Trophoblast cell (in vitro differentiated cells and primary cell): ENCODE data around the gene TPSAB1. TPM values are rescaled to one million over a fixed set of nuclear protein-coding genes. Genes with fewer than 3 reads are reported as not detected.
"Not testable (repeated sequence)": the region's sequence is repeated elsewhere in the genome, so short reads cannot be mapped to it uniquely, and the experiment has no call there.

ENCODE experiments used
- DNase-seq, 2 donors: peaks; one replicate each; pipeline ENCODE4 v3.0.0-alpha.2; 2016
- H2AFZ ChIP-seq: 2 replicates; pipeline ENCODE4 v1.6.1; 2013; ENCODE audit warnings: low read length, moderate library complexity, mild to moderate bottlenecking; ENCODE audit not compliant: insufficient read depth, poor library complexity
- H2AK5ac ChIP-seq: 2 replicates; pipeline ENCODE4 v1.6.1; 2013; ENCODE audit warnings: mild to moderate bottlenecking, low read length
- H2BK120ac ChIP-seq: 2 replicates; pipeline ENCODE4 v1.6.1; 2013; ENCODE audit warnings: low read length, mild to moderate bottlenecking, moderate library complexity; ENCODE audit not compliant: insufficient read depth, poor library complexity
- H2BK12ac ChIP-seq: 2 replicates; pipeline ENCODE4 v1.6.1; 2013; ENCODE audit warnings: mild to moderate bottlenecking, low read length, moderate library complexity
- H2BK5ac ChIP-seq: 2 replicates; pipeline ENCODE4 v1.6.1; 2013; ENCODE audit warnings: low read length, low read depth, moderate library complexity, mild to moderate bottlenecking; ENCODE audit not compliant: poor library complexity
- H3K14ac ChIP-seq: 2 replicates; pipeline ENCODE4 v1.6.1; 2013; ENCODE audit warnings: mild to moderate bottlenecking, low read length
- H3K18ac ChIP-seq: 2 replicates; pipeline ENCODE4 v1.6.1; 2013; ENCODE audit warnings: mild to moderate bottlenecking, low read length
- H3K23ac ChIP-seq: 2 replicates; pipeline ENCODE4 v1.6.1; 2013; ENCODE audit warnings: low read length
- H3K27ac ChIP-seq: 2 replicates; pipeline ENCODE4 v1.5.1; 2013; ENCODE audit warnings: low read depth, mild to moderate bottlenecking, inconsistent platforms, low read length, moderate library complexity
- H3K27me3 ChIP-seq: 2 replicates; pipeline ENCODE4 v1.6.1; 2013; ENCODE audit warnings: inconsistent platforms, mild to moderate bottlenecking, low read length, moderate library complexity; ENCODE audit not compliant: insufficient read depth
- H3K36me3 ChIP-seq, 2 experiments: 1 replicate in 1 of 2; 2 replicates in 1 of 2; pipeline ENCODE4 v1.6.1; 2013; ENCODE audit warnings: low read length in 2 of 2, mild to moderate bottlenecking in 2 of 2, moderate library complexity in 1 of 2; ENCODE audit not compliant: insufficient read depth in 2 of 2, control insufficient read depth in 1 of 2
- H3K4ac ChIP-seq: 2 replicates; pipeline ENCODE4 v1.6.1; 2013; ENCODE audit warnings: low read depth, mild to moderate bottlenecking, low read length, moderate library complexity
- H3K4me1 ChIP-seq, 2 experiments: 1 replicate in 1 of 2; 2 replicates in 1 of 2; pipeline ENCODE4 v1.6.1; 2013; ENCODE audit warnings: low read length in 2 of 2, mild to moderate bottlenecking in 2 of 2, moderate library complexity in 1 of 2; ENCODE audit not compliant: insufficient read depth in 2 of 2, control insufficient read depth in 1 of 2
- H3K4me2 ChIP-seq: 2 replicates; pipeline ENCODE4 v1.6.1; 2013; ENCODE audit warnings: inconsistent platforms, mild to moderate bottlenecking, low read length, moderate library complexity
- H3K4me3 ChIP-seq: 2 replicates; pipeline ENCODE4 v1.5.1; 2013; ENCODE audit warnings: mild to moderate bottlenecking, low read depth, low read length, inconsistent platforms
- H3K79me1 ChIP-seq: one replicate; pipeline ENCODE4 v1.6.1; 2013; ENCODE audit warnings: low read length
- H3K79me2 ChIP-seq: 2 replicates; pipeline ENCODE4 v1.6.1; 2013; ENCODE audit warnings: low read length, mild to moderate bottlenecking; ENCODE audit not compliant: control insufficient read depth, insufficient read depth, poor library complexity
- H3K9ac ChIP-seq: 2 replicates; pipeline ENCODE4 v1.6.1; 2013; ENCODE audit warnings: mild to moderate bottlenecking, low read length
- H3K9me3 ChIP-seq: 2 replicates; pipeline ENCODE4 v1.6.1; 2013; ENCODE audit warnings: low read depth, mild to moderate bottlenecking, control low read depth, inconsistent platforms, low read length; ENCODE audit not compliant: insufficient read depth
- H4K12ac ChIP-seq: 2 replicates; pipeline ENCODE4 v1.6.1; 2013; ENCODE audit warnings: low read depth, mild to moderate bottlenecking, low read length, moderate library complexity
- H4K8ac ChIP-seq: 2 replicates; pipeline ENCODE4 v1.6.1; 2013; ENCODE audit warnings: low read depth, mild to moderate bottlenecking, low read length, moderate library complexity
- H4K91ac ChIP-seq: one replicate; pipeline ENCODE4 v1.6.1; 2013; ENCODE audit warnings: low read depth, mild to moderate bottlenecking, low read length, moderate library complexity
- WGBS: extraction: QIAGEN DNeasy Blood & Tissue Kit; methylation state at CpG from one replicate; pipeline ENCODE4 v1.1.7; 2013; ENCODE audit warnings: missing lambda C conversion rate; ENCODE audit not compliant: insufficient read length, insufficient coverage; ENCODE audit errors: extremely low coverage; 5-methylcytosine and 5-hydroxymethylcytosine counted together
- polyA plus RNA-seq: library from polyadenylated mRNA; stranded (reverse); fragments of 200-250 nt; gene quantifications from 2 replicates; pipeline ENCODE4 v1.2.3, GENCODE V29; 2013

The TPSAB1 gene
- polyA plus RNA-seq, result not detected in 2 replicates

DNA sequence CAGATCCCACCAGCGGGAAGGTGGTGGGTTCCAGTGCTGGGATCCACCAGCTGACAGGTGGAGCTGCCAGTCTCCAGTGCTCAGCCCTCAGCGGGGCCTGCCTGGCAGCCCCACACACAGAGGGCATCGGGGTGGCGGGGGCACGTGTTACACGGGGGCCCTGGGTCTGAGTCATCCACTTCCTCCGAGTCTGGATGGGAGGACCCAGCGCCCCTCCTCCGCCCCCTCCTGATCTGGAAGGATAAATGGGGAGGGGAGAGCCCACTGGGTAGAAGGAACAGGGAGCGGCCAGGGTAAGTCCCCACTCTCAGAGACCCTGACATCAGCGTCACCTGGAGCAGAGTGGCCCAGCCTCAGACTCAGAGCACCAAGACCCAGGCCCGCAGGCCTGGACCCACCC, at the start of gene TPSAB1:
TSS of gene TPSAB1 (plus strand) at position 270 of the 400 bp plus-strand sequence. CDS start 234 bp downstream, outside the sequence.
- H3K23ac ChIP-seq, H3K14ac ChIP-seq, H3K79me1 ChIP-seq, H3K27me3 ChIP-seq, H2AK5ac ChIP-seq, H4K12ac ChIP-seq, H2BK12ac ChIP-seq, DNase-seq, H3K9me3 ChIP-seq, H4K91ac ChIP-seq, H3K36me3 ChIP-seq, H3K18ac ChIP-seq, H3K4me3 ChIP-seq, H3K4me2 ChIP-seq, H3K27ac ChIP-seq, H3K9ac ChIP-seq, H3K79me2 ChIP-seq, H4K8ac ChIP-seq, H3K4ac ChIP-seq, H2BK120ac ChIP-seq, H2BK5ac ChIP-seq, H2AFZ ChIP-seq, H3K4me1 ChIP-seq: not testable (repeated sequence)
- no CpG with 5 or more reads among the region's 12 CpGs for WGBS

DNA sequence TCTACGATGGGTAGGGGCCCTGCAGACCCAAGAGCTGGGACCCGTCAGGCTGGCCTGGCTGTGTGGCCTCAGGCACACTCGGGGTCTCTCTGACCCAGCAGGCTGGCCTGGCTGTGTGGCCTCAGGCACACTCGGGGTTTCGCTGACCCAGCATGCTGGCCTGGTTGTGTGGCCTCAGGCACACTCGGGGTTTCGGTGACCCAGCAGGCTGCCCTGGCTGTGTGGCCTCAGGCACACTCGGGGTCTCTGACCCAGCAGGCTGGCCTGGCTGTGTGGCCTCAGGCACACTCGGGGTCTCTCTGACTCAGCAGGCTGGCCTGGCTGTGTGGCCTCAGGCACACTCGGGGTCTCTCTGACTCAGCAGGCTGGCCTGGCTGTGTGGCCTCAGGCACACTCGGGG, 49.7 kb upstream of the TPSAB1 start:
- H3K79me1 ChIP-seq, H3K9ac ChIP-seq, H3K79me2 ChIP-seq, H2BK120ac ChIP-seq, H2BK12ac ChIP-seq, H2BK5ac ChIP-seq, H3K4ac ChIP-seq, H4K8ac ChIP-seq, H3K9me3 ChIP-seq, H3K23ac ChIP-seq, H2AK5ac ChIP-seq, H4K12ac ChIP-seq, H3K4me1 ChIP-seq, H3K18ac ChIP-seq, H3K27me3 ChIP-seq, H4K91ac ChIP-seq, H3K4me3 ChIP-seq, H2AFZ ChIP-seq, H3K4me2 ChIP-seq, H3K14ac ChIP-seq, H3K36me3 ChIP-seq: not testable (repeated sequence)
- peak; percentile 23 to 60 for DNase-seq
- peak overlapping the region; percentile 27 for H3K27ac ChIP-seq
- no CpG with 5 or more reads among the region's 11 CpGs for WGBS

DNA sequence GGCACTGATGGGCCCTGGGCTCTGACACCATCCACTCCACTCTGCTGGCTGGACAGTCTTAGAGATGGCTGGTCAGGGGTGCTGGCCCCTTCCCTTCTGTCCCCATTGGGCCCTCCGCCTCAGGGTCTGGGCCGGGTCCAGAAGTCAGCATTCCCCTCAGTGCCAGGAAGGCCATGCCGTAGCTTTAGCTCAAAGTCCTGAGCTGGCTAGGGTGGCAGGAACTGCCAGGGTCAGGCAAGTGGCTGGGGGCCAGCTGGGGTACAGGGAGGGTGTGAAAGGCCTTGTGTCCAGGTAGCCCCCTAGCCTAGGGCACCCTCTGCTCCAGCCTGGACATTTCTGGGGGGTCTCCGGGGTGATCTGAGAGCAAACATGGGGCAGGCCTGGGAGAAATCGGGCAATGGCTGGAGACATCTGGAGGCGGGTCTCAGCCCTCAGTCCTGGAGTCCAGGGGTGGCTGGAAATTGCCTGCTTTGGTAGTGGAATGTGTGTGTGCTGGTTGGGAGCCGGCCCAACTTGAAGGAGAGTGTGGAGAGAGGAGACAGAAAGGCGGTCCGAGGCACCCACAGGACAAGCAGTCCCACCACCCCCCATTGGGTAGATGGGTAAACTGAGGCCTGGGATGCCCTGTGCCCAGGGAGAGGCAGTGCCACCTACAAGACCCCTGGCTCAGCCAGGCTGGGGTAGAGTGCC, 48.0 kb upstream of the TPSAB1 start:
- Histone ChIP-seq H3K18ac (no peak overlapping the region), H3K27ac (no peak overlapping the region), H3K9me3 (peaks cover 1% of the 10 kb centered on the region), H3K4me1 (peaks cover 2 to 3% of the 10 kb centered on the region in 2 experiments), H3K36me3 (no peaks in the 10 kb centered on the region), H4K8ac (no peak overlapping the region), H3K79me1 (peaks cover 2% of the 10 kb centered on the region), H2BK120ac (no peak overlapping the region), H2BK5ac (no peak overlapping the region), H2BK12ac (no peak overlapping the region), H2AK5ac (no peak overlapping the region), H3K9ac (no peak overlapping the region), H3K4me2 (no peak overlapping the region), H3K4me3 (no peak overlapping the region), H4K91ac (no peak overlapping the region), H3K14ac (no peak overlapping the region), H2AFZ (no peak overlapping the region), H4K12ac (no peak overlapping the region), H3K23ac (no peak overlapping the region), H3K79me2 (no peaks in the 10 kb centered on the region), H3K27me3 (no peaks in the 10 kb centered on the region), H3K4ac (no peak overlapping the region)
- peak in 1 of 2 donors; percentile 26 for DNase-seq
- WGBS, result no CpG with 5 or more reads among the region's 9 CpGs

DNA sequence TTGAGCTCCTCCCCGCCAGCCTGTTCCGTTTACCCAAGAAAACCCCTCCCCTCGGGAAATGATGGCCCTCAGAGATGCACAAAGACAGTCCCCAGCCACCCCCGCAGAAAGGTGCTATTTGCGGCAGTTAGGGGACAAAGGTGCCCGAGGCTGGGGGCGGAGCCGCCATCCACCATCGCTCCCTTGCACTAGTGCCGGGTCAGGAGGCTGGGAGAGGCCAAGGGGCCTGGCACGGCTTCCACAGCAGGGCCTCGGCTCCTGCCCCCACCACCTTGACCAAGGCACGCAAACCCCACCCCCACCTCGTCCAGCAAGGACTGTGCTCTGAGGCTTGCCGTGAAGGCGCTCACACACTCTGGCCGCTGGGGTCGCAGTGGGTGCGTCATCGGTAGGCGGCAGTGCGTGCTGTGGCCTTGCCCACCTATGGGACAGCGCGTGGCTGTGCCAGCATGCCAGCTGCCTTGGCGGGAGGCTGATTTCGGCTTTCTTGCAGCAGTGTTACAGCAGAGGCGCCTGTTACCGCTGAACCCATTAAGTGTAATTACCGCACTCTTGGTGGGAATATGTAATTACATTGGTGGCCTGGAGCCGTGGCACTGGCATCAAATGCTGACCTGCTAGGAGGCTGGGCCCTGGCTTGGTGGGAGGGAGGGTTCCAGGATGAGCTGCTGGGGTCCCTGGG, 47.2 kb upstream of the TPSAB1 start:
- Histone ChIP-seq H2AFZ (no peak overlapping the region), H3K79me1 (peaks cover 2% of the 10 kb centered on the region), H3K4me1 (peaks cover 2 to 3% of the 10 kb centered on the region in 2 experiments), H3K23ac (no peak overlapping the region), H2BK5ac (no peak overlapping the region), H3K27me3 (no peaks in the 10 kb centered on the region), H4K91ac (no peak overlapping the region), H4K12ac (no peak overlapping the region), H2AK5ac (no peak overlapping the region), H3K79me2 (no peaks in the 10 kb centered on the region), H3K4me3 (no peak overlapping the region), H2BK120ac (no peak overlapping the region), H4K8ac (no peak overlapping the region), H3K18ac (no peak overlapping the region), H3K27ac (no peak overlapping the region), H2BK12ac (no peak overlapping the region), H3K14ac (no peak overlapping the region), H3K4ac (no peak overlapping the region), H3K9me3 (peaks cover 5% of the 10 kb centered on the region), H3K4me2 (no peak overlapping the region), H3K36me3 (no peaks in the 10 kb centered on the region), H3K9ac (no peak overlapping the region)
- WGBS, result no CpG with 5 or more reads among the region's 30 CpGs
- DNase-seq, result peak in 1 of 2 donors; percentile 31
